Measurements from ENCODE around the gene CALR3. TPM values are rescaled to one million over a fixed set of nuclear protein-coding genes. Genes with fewer than 3 reads are reported as not detected.

The CALR3 gene
- total and polyA plus RNA-seq, 2 of the 8 experiments (the other 6 are each of a cell fraction or from before 2014, with no cell fraction given), result 0.11 to 0.32 TPM

DNA sequence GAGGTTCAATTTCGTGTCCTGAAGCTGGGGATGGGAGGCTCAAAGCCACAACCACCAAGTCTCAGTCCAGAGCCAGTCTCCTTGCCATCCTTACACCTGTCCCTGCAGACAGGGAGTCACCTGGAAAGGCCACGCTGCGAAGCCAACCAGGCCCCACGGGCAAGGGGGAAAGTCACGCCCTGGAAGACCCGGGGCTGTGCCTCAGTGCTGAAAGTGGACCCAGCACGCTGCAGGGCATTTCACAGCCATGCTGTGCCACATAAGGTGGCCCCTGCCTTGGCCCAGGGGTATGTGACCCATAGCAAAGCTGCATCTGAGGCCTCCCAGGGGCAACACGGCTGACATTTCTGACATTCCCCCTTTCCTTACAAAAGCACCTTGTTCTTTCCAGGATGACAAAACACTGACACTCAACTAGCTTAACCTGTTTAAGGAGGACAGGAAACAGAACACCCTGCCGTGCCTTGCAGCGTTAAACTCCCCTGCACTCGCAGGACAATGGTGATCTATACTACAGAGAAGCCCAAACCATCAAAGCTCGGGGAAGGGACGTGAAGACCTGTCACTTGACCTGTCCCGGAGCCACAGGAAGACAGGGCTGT lies 31.5 kb upstream of the CALR3 start (continued):
- TF ChIP-seq, protein P1, sequence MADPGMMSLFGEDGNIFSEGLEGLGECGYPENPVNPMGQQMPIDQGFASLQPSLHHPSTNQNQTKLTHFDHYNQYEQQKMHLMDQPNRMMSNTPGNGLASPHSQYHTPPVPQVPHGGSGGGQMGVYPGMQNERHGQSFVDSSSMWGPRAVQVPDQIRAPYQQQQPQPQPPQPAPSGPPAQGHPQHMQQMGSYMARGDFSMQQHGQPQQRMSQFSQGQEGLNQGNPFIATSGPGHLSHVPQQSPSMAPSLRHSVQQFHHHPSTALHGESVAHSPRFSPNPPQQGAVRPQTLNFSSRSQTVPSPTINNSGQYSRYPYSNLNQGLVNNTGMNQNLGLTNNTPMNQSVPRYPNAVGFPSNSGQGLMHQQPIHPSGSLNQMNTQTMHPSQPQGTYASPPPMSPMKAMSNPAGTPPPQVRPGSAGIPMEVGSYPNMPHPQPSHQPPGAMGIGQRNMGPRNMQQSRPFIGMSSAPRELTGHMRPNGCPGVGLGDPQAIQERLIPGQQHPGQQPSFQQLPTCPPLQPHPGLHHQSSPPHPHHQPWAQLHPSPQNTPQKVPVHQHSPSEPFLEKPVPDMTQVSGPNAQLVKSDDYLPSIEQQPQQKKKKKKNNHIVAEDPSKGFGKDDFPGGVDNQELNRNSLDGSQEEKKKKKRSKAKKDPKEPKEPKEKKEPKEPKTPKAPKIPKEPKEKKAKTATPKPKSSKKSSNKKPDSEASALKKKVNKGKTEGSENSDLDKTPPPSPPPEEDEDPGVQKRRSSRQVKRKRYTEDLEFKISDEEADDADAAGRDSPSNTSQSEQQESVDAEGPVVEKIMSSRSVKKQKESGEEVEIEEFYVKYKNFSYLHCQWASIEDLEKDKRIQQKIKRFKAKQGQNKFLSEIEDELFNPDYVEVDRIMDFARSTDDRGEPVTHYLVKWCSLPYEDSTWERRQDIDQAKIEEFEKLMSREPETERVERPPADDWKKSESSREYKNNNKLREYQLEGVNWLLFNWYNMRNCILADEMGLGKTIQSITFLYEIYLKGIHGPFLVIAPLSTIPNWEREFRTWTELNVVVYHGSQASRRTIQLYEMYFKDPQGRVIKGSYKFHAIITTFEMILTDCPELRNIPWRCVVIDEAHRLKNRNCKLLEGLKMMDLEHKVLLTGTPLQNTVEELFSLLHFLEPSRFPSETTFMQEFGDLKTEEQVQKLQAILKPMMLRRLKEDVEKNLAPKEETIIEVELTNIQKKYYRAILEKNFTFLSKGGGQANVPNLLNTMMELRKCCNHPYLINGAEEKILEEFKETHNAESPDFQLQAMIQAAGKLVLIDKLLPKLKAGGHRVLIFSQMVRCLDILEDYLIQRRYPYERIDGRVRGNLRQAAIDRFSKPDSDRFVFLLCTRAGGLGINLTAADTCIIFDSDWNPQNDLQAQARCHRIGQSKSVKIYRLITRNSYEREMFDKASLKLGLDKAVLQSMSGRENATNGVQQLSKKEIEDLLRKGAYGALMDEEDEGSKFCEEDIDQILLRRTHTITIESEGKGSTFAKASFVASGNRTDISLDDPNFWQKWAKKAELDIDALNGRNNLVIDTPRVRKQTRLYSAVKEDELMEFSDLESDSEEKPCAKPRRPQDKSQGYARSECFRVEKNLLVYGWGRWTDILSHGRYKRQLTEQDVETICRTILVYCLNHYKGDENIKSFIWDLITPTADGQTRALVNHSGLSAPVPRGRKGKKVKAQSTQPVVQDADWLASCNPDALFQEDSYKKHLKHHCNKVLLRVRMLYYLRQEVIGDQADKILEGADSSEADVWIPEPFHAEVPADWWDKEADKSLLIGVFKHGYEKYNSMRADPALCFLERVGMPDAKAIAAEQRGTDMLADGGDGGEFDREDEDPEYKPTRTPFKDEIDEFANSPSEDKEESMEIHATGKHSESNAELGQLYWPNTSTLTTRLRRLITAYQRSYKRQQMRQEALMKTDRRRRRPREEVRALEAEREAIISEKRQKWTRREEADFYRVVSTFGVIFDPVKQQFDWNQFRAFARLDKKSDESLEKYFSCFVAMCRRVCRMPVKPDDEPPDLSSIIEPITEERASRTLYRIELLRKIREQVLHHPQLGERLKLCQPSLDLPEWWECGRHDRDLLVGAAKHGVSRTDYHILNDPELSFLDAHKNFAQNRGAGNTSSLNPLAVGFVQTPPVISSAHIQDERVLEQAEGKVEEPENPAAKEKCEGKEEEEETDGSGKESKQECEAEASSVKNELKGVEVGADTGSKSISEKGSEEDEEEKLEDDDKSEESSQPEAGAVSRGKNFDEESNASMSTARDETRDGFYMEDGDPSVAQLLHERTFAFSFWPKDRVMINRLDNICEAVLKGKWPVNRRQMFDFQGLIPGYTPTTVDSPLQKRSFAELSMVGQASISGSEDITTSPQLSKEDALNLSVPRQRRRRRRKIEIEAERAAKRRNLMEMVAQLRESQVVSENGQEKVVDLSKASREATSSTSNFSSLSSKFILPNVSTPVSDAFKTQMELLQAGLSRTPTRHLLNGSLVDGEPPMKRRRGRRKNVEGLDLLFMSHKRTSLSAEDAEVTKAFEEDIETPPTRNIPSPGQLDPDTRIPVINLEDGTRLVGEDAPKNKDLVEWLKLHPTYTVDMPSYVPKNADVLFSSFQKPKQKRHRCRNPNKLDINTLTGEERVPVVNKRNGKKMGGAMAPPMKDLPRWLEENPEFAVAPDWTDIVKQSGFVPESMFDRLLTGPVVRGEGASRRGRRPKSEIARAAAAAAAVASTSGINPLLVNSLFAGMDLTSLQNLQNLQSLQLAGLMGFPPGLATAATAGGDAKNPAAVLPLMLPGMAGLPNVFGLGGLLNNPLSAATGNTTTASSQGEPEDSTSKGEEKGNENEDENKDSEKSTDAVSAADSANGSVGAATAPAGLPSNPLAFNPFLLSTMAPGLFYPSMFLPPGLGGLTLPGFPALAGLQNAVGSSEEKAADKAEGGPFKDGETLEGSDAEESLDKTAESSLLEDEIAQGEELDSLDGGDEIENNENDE (IDR thresholded peaks at IDR 0.05; ENCODE audit: insufficient replicate concordance, low read length), result no peak
- TF ChIP-seq YY1 (IDR thresholded peaks at IDR 0.05; ENCODE audit: low read depth, low read length) (no peak), SAP30 (IDR thresholded peaks at IDR 0.05; ENCODE audit: insufficient read depth, insufficient replicate concordance, low read length) (no peak), SRF (IDR thresholded peaks at IDR 0.05; ENCODE audit: low read depth, low read length) (no peak)

Measured in H1 (cell line).